Prostate gland (tissue), 2 donors: ENCODE results near the gene ADGRL3. TPM values are rescaled to one million over a fixed set of nuclear protein-coding genes. Genes with fewer than 3 reads are reported as not detected.

Source experiments
- DNase-seq: peaks from one replicate; pipeline ENCODE4 v3.0.0-alpha.2; 2019; ENCODE audit warnings: low spot score
- H3K27ac ChIP-seq, 2 donors: fragments of 200-600 bp; sonication (generic); 2 replicates each; pipeline ENCODE4 v1.5.1; 2017 to 2019
- H3K27me3 ChIP-seq: fragments of 200-600 bp; sonication (generic); replicated peaks from 2 replicates; pipeline ENCODE4 v1.5.1; 2019; ENCODE audit not compliant: insufficient read depth
- H3K36me3 ChIP-seq, 2 donors: fragments of 200-600 bp; sonication (generic); 1 replicate in 1 of 2; 2 replicates in 1 of 2; pipeline versions ENCODE4 v1.5.1 to v1.8.1; 2017 to 2019
- H3K4me1 ChIP-seq: fragments of 200-600 bp; sonication (generic); replicated peaks from 2 replicates; pipeline ENCODE4 v1.5.1; 2019
- H3K4me3 ChIP-seq, 2 donors: fragments of 200-600 bp; sonication (generic); 2 replicates each; pipeline ENCODE4 v1.5.1; 2017 to 2019
- H3K9me3 ChIP-seq: fragments of 200-600 bp; sonication (generic); 2 replicates; pipeline ENCODE4 v1.5.1; 2017
- CTCF ChIP-seq, 4 experiments: fragments of 200-600 bp in 2 of 4; fragments of 450-650 bp in 2 of 4; sonication (generic) in 2 of 4; IDR thresholded peaks; 1 replicate in 3 of 4; 2 replicates in 1 of 4; pipeline ENCODE4 v1.5.1; 2016 to 2019; ENCODE audit warnings: antibody characterized with exemption in 4 of 4, mild to moderate bottlenecking in 2 of 4, moderate library complexity in 2 of 4
- POLR2A ChIP-seq: fragments of 450-650 bp; IDR thresholded peaks from one replicate; pipeline ENCODE4 v1.6.1; 2016; ENCODE audit warnings: antibody characterized with exemption, mild to moderate bottlenecking
- POLR2AphosphoS5 ChIP-seq: sonication (generic); formaldehyde crosslinking; IDR thresholded peaks from one replicate; pipeline ENCODE4 v1.6.1; 2017; ENCODE audit warnings: antibody characterized with exemption
- WGBS: methylation state at CpG from one replicate; pipeline ENCODE4 v1.1.5; 2018; 5-methylcytosine and 5-hydroxymethylcytosine counted together
- intact Hi-C: fragments of 100-400 bp; cut with DNase I; formaldehyde crosslinking; loops from one replicate; pipeline ENCODE4 v1.14.2; 2022
- total RNA-seq, 2 donors: library from RNA; depleted of rRNA; stranded (reverse); fragments of >200 nt; gene quantifications; one replicate each; pipeline ENCODE4 v1.1.0, GENCODE V29; 2016

The ADGRL3 gene
- total RNA-seq, 2 donors from 2014 or later: 1.7 to 23.5 TPM

DNA sequence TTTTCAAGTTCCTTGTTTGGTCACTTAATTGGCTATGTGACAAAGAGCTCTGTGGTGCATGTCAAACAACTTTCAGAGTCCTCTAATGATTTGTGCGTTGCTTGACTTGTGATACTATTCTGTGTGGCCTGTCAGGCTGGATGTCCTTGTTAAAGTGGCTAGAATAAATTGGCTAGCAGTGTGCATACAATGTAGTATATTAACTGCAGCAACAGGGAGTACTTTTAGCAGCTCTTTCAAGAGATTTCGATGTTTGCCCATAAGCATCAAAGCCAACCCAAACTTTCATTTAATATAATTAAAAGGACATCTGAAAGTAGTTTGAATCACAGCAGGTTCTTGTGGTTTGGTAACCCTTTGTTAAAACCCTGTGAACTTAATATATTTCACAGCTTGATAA is 718.9 kb downstream of the ADGRL3 start:
- 28% methylated on average over 2 of the region's 2 CpGs for WGBS

DNA sequence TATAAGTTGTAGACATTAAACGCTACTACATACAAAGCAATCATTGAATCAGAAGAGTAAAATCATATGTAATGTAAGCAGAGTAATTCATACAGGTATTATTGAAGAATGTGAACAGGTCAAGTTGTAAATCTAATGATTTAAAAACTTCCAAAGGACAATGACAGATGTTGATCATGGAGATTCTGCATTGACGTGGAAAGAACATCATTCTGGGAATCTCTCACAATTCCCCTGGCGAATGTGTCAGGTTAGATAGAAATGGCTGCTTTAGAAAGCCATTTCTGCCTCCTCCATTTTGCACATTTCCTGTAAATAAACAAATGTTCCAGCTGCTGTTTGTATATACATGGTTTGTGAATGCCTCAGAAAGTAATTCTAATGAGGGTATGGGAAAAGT is 719.4 kb downstream of the ADGRL3 start:
- intact Hi-C loops: no loop called here
- no peaks in the 10 kb centered on the region for H3K27me3 ChIP-seq
- DNase-seq: no peak
- no peaks in the 10 kb centered on the region for H3K36me3 ChIP-seq
- WGBS: 77% methylated on average over 3 of the region's 3 CpGs
- H3K4me3 ChIP-seq: no peak overlapping the region
- TF ChIP-seq POLR2A (no peak), CTCF (IDR thresholded peaks at IDR 0.05) (no peak), POLR2AphosphoS5 (no peak)
- H3K4me1 ChIP-seq: no peaks in the 10 kb centered on the region
- no peaks in the 10 kb centered on the region for H3K9me3 ChIP-seq
- no peak overlapping the region for H3K27ac ChIP-seq

More for the DNA sequence above, 718.9 kb downstream of the ADGRL3 start:
- no peaks in the 10 kb centered on the region for H3K36me3 ChIP-seq
- TF ChIP-seq CTCF (IDR thresholded peaks at IDR 0.05): no peak
- no peak for TF ChIP-seq POLR2A
- no peak for TF ChIP-seq POLR2AphosphoS5
- H3K9me3 ChIP-seq: no peaks in the 10 kb centered on the region
- no peaks in the 10 kb centered on the region for H3K27me3 ChIP-seq
- no peaks in the 10 kb centered on the region for H3K4me1 ChIP-seq
- H3K4me3 ChIP-seq: no peak overlapping the region
- no peak for DNase-seq
- H3K27ac ChIP-seq: no peak overlapping the region
- intact Hi-C loops: no loop called here

DNA sequence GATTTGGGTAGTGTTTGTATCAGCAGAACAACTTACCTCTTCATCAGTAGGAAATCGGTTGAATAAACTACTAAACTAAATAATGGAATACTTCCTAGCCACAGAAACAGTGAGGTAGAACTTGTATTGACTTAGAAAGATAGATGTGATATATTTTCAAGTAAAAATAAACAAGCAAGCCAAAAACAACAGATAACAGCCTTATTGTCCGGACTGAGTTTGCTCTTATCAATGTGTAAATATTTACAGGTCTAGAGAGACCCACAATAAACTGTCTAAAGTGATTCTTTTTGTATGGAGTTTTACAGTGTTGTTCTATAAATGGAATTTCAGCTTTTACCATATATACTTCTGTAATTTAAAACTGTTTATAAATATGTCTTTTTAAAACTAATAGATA is 721.8 kb downstream of the ADGRL3 start:
- Histone ChIP-seq H3K4me1 (no peaks in the 10 kb centered on the region), H3K4me3 (no peak overlapping the region), H3K36me3 (no peaks in the 10 kb centered on the region), H3K9me3 (no peaks in the 10 kb centered on the region), H3K27me3 (no peaks in the 10 kb centered on the region), H3K27ac (no peak overlapping the region)
- DNase-seq: no peak
- TF ChIP-seq CTCF (IDR thresholded peaks at IDR 0.05) (no peak), POLR2AphosphoS5 (no peak), POLR2A (no peak)
- 19% methylated on average over 2 of the region's 2 CpGs for WGBS
- intact Hi-C loops: no loop called here

- DNase-seq: no peak
- WGBS: 68% methylated on average over 4 of the region's 4 CpGs
- Histone ChIP-seq H3K27ac (no peak overlapping the region), H3K27me3 (no peaks in the 10 kb centered on the region), H3K4me1 (no peaks in the 10 kb centered on the region), H3K36me3 (no peaks in the 10 kb centered on the region), H3K4me3 (no peak overlapping the region), H3K9me3 (no peaks in the 10 kb centered on the region)
- TF ChIP-seq CTCF (IDR thresholded peaks at IDR 0.05) (no peak), POLR2A (no peak), POLR2AphosphoS5 (no peak)
- intact Hi-C loops: no loop called here
Observed at GRCh38 chr4:61922766-61923165, 722.6 kb downstream of the ADGRL3 start.

- Histone ChIP-seq H3K27ac (no peak overlapping the region), H3K4me1 (no peaks in the 10 kb centered on the region), H3K27me3 (no peaks in the 10 kb centered on the region), H3K4me3 (no peak overlapping the region), H3K9me3 (no peaks in the 10 kb centered on the region), H3K36me3 (no peaks in the 10 kb centered on the region)
- no peak for DNase-seq
- TF ChIP-seq POLR2A (no peak), CTCF (IDR thresholded peaks at IDR 0.05) (no peak), POLR2AphosphoS5 (no peak)
- intact Hi-C loops: no loop called here
- 22% methylated on average over 3 of the region's 3 CpGs for WGBS
Observed at GRCh38 chr4:61923179-61923578, 723.1 kb downstream of the ADGRL3 start.
